GM23248 (cell line): Measurements from ENCODE around the gene ARHGEF37. TPM values are rescaled to one million over a fixed set of nuclear protein-coding genes. Genes with fewer than 3 reads are reported as not detected.

Source experiments
- DNase-seq: peaks from one replicate; pipeline ENCODE4 v3.0.0-alpha.2; 2015
- H2AFZ ChIP-seq: fragments of 200-600 bp; sonication (generic); 2 replicates; pipeline ENCODE4 v1.6.1; 2016; ENCODE audit warnings: antibody characterized with exemption
- H3F3A ChIP-seq: fragments of 200-600 bp; sonication (generic); 2 replicates; pipeline ENCODE4 v1.6.1; 2016; ENCODE audit warnings: mild to moderate bottlenecking, antibody characterized with exemption, mixed run types; ENCODE audit not compliant: insufficient read depth
- H3K27ac ChIP-seq: fragments of 200-600 bp; sonication (generic); 2 replicates; pipeline ENCODE4 v1.5.1; 2016; ENCODE audit warnings: mild to moderate bottlenecking
- H3K27me3 ChIP-seq: fragments of 200-600 bp; sonication (generic); replicated peaks from 2 replicates; pipeline ENCODE4 v1.6.1; 2016; ENCODE audit warnings: mild to moderate bottlenecking; ENCODE audit not compliant: insufficient read depth
- H3K36me3 ChIP-seq: fragments of 200-600 bp; sonication (generic); 2 replicates; pipeline ENCODE4 v1.6.1; 2016; ENCODE audit warnings: low read depth, mild to moderate bottlenecking
- H3K4me1 ChIP-seq: fragments of 200-600 bp; sonication (generic); 2 replicates; pipeline ENCODE4 v1.6.1; 2016; ENCODE audit warnings: mild to moderate bottlenecking; ENCODE audit not compliant: insufficient read depth
- H3K4me2 ChIP-seq: fragments of 200-600 bp; sonication (generic); one replicate; pipeline ENCODE4 v1.6.1; 2016; ENCODE audit warnings: mild to moderate bottlenecking; ENCODE audit not compliant: unreplicated experiment
- H3K4me3 ChIP-seq: fragments of 200-600 bp; sonication (generic); 2 replicates; pipeline ENCODE4 v1.5.1; 2016; ENCODE audit warnings: mild to moderate bottlenecking
- H3K79me2 ChIP-seq: fragments of 200-600 bp; sonication (generic); 2 replicates; pipeline ENCODE4 v1.6.1; 2016; ENCODE audit warnings: mild to moderate bottlenecking; ENCODE audit not compliant: insufficient read depth
- H3K9ac ChIP-seq: fragments of 200-600 bp; sonication (generic); 2 replicates; pipeline ENCODE4 v1.6.1; 2016; ENCODE audit warnings: mild to moderate bottlenecking
- H3K9me2 ChIP-seq: fragments of 200-600 bp; sonication (generic); 2 replicates; pipeline ENCODE4 v1.6.1; 2016; ENCODE audit warnings: mixed run types, mild to moderate bottlenecking, moderate library complexity; ENCODE audit not compliant: insufficient read depth
- H3K9me3 ChIP-seq: fragments of 200-600 bp; sonication (generic); one replicate; pipeline ENCODE4 v1.6.1; 2017; ENCODE audit warnings: low read depth
- H4K20me1 ChIP-seq: fragments of 200-600 bp; sonication (generic); 2 replicates; pipeline ENCODE4 v1.6.0; 2016; ENCODE audit not compliant: insufficient read depth
- EZH2 ChIP-seq: fragments of 200-600 bp; sonication (generic); IDR thresholded peaks from 2 replicates; pipeline ENCODE4 v1.6.1; 2018; ENCODE audit warnings: antibody characterized with exemption, mild to moderate bottlenecking; ENCODE audit not compliant: insufficient read depth, poor library complexity, severe bottlenecking
- EZH2phosphoT487 ChIP-seq: fragments of 200-600 bp; sonication (generic); IDR thresholded peaks from 2 replicates; pipeline ENCODE4 v1.6.1; 2018; ENCODE audit warnings: antibody characterized with exemption, moderate library complexity, mild to moderate bottlenecking, low read depth; ENCODE audit not compliant: insufficient read depth
- WGBS, 2 experiments: methylation state at CpG; one replicate each; pipeline ENCODE4 v1.1.6; 2015 to 2017; ENCODE audit warnings: low lambda C conversion rate in 2 of 2, low coverage in 1 of 2; ENCODE audit errors: missing lambda C conversion rate in 2 of 2; 5-methylcytosine and 5-hydroxymethylcytosine counted together
- in situ Hi-C: fragments of 300-500 bp; cut with MboI; formaldehyde crosslinking; loops from 2 replicates; pipeline ENCODE4 v1.15.0; 2020
- polyA plus RNA-seq: library from polyadenylated mRNA; unstranded; fragments of >200 nt; fragmentation: Nextera tagmentation; extraction: Ambion mirVana; gene quantifications from 2 replicates; pipeline ENCODE4 v1.2.1, GENCODE V29; 2016
- total RNA-seq: library from RNA; depleted of rRNA; stranded (reverse); fragments of >200 nt; shearing (Covaris generic); gene quantifications from 2 replicates; pipeline ENCODE4 v1.2.3, GENCODE V29; 2014

The ARHGEF37 gene
- total and polyA plus RNA-seq, 2 experiments from 2014 or later, result 0.51 to 0.97 TPM

DNA sequence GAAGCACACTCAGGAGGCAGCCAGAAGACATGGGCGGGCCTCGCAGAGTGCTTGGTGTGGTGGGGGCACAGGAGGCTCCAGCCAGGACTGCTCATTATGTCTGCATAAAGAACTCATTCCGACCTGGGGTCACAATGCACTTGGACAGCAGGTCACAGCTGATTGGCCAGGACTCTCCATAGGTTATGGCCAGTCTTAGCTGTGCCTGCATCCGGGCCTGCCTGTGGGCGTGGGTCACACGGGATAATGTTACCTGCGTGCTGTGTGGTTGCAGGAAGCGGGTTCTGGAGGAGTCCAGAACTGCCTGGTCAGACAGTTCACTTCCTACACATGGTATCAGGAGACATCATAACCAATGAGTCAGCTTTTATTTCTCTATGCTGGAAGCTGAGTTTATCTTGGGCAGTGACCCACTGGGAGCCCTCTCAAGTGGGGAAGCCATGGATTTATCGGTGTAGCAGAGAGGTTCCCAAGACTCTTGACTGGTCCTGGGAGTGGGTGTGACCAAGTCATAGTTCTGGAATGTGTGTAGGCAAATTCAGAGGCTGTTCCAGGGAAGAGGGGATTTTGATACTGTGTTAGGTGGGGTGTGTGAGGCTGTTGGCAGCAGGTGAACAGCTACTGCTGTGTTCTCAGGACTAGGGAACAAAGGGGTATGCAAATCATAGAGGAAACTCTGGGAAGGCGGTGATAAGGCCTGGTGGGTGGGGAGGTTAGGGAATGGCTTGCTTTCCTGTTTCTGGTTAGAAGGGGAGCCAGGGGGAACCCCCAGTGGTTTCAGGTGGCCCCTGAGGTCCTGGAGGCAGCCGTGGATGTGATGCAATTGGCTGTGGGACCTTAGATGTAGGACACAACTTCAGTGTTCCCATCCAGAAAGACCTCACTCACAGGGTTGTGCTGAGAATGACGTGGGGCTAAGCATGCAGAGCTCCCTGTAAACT, 51.3 kb downstream of the ARHGEF37 start:
- DNase-seq, result peak; percentile 82
- peaks cover 24% of the 10 kb centered on the region for H3F3A ChIP-seq
- peaks cover 14% of the 10 kb centered on the region for H3K4me1 ChIP-seq
- no peaks in the 10 kb centered on the region for H3K36me3 ChIP-seq
- no peaks in the 10 kb centered on the region for H3K9me2 ChIP-seq
- 64 to 74% methylated on average over 12 of the region's 12 CpGs for WGBS, 2 experiments
- no peaks in the 10 kb centered on the region for H3K79me2 ChIP-seq
- no peaks in the 10 kb centered on the region for H3K9me3 ChIP-seq
- H3K9ac ChIP-seq, result no peak overlapping the region
- H3K27ac ChIP-seq, result peak overlapping the region; percentile 10; the same call in 1 of the 2 replicates
- TF ChIP-seq EZH2 (no peak), EZH2phosphoT487 (no peak)
- H3K4me3 ChIP-seq, result no peak overlapping the region
- H3K4me2 ChIP-seq, result no peak overlapping the region
- no peaks in the 10 kb centered on the region for H3K27me3 ChIP-seq
- H2AFZ ChIP-seq, result no peak overlapping the region
- in situ Hi-C loops, result loop anchor here (10.0 kb wide), 1 partner anchor 332 kb away; the partner anchor contains the start of gene SLC26A2
- no peaks in the 10 kb centered on the region for H4K20me1 ChIP-seq

DNA sequence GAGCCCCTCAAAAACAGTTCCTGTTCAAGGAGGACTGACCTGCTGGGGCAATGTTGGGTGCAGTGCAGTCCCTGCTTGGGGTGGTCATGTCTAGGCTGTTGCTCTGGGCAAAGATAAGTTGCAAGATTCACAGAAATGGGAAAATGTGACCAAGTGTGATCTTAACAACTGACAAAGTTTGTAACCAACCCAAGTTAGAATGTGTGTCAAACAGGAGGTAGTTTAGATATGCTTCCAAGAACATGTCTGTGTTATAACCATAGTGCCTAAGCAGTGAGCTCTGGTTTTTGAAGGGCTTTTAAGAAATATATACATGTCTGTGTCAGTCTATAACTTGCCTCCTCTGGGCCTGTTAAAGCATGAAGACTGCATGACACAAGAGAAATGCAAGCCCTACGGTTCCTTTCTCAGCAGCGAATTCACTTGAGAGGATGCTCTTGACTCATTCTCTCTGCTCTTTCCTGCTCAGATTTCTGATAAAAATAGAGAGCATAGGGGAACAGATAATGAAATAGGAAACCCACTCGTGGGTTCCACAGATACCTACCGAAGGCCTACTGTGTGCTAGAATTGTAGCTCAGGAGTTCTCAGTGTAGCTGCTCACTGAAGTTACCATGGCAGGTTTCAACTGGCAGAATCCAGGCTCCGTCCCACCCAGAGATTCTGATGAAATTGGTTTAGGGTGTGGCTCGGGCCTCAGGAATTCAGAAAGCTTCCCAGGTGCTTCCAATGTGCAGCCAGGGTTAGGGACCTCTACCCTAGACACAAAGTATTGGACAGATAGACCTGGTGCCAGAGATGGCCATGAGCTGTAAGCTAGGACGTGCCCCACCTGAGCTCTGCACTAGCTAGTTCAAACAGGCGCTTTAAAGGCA, 52.4 kb downstream of the ARHGEF37 start:
- Histone ChIP-seq H2AFZ (no peak overlapping the region), H3K9me2 (no peaks in the 10 kb centered on the region), H3F3A (peaks cover 24% of the 10 kb centered on the region), H3K36me3 (no peaks in the 10 kb centered on the region), H3K27ac (no peak overlapping the region), H3K27me3 (no peaks in the 10 kb centered on the region), H4K20me1 (no peaks in the 10 kb centered on the region), H3K4me1 (peaks cover 14% of the 10 kb centered on the region), H3K9me3 (no peaks in the 10 kb centered on the region), H3K79me2 (no peaks in the 10 kb centered on the region), H3K4me3 (no peak overlapping the region), H3K9ac (no peak overlapping the region), H3K4me2 (no peak overlapping the region)
- WGBS, 2 experiments, result 76 to 78% methylated on average over 8 of the region's 8 CpGs
- TF ChIP-seq EZH2phosphoT487, result no peak
- TF ChIP-seq EZH2, result no peak
- DNase-seq, result peak; percentile 42
- in situ Hi-C loops, result loop anchor here (10.0 kb wide), 1 partner anchor 331 kb away; the partner anchor contains the start of gene SLC26A2

- H3K79me2 ChIP-seq, result no peaks in the 10 kb centered on the region
- no peaks in the 10 kb centered on the region for H3K27me3 ChIP-seq
- H3K9me2 ChIP-seq, result no peaks in the 10 kb centered on the region
- no peak overlapping the region for H3K4me3 ChIP-seq
- peaks cover 14% of the 10 kb centered on the region for H3K4me1 ChIP-seq
- H3K27ac ChIP-seq, result no peak overlapping the region
- peaks cover 24% of the 10 kb centered on the region for H3F3A ChIP-seq
- no peak overlapping the region for H3K9ac ChIP-seq
- H3K9me3 ChIP-seq, result no peaks in the 10 kb centered on the region
- H3K4me2 ChIP-seq, result no peak overlapping the region
- no peaks in the 10 kb centered on the region for H3K36me3 ChIP-seq
- H2AFZ ChIP-seq, result no peak overlapping the region
- no peaks in the 10 kb centered on the region for H4K20me1 ChIP-seq
- in situ Hi-C loops, result loop anchor here (5.0 to 10.0 kb wide), 2 partner anchors 192 to 329 kb away; partner anchors contain the start of gene SLC26A2
- no peak for TF ChIP-seq EZH2phosphoT487
- no peak for TF ChIP-seq EZH2
- WGBS, 2 experiments, result 62 to 64% methylated on average over 2 of the region's 2 CpGs
- DNase-seq, result peak; percentile 71
Observed at GRCh38 chr5:149635394-149635793, 54.1 kb downstream of the ARHGEF37 start.

DNA sequence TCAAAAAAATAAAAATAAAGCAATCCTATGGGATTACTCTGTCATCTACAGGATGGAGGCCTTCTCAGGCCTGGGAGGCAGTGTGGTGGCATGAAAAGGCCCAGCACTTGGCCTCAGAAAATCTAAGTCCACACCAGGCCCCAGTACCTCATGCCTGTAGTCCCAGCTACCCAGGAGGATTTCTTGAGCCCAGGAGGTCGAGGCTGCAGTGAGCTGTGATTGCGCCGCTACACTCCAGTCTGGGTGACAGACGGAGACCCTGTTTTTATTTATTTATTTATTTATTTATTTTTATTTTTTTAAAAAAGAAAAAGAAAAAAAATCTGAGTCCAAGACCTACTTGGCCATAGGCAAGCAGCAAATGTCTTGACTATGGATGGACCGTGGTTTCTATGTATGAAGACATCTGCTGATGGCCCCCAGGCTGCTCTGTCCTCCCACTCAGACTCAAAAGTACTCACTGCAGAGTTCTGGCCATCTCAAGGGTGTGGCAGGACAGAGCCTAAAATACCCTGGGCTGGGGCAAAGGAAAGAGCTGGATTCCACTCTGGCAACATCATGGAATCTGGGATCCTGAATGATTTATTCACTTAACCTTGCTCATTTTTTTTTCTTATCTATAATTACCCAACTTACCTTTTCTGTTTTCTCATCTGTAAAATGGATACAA, 55.0 kb downstream of the ARHGEF37 start:
- peaks cover 23% of the 10 kb centered on the region for H3F3A ChIP-seq
- no peaks in the 10 kb centered on the region for H4K20me1 ChIP-seq
- in situ Hi-C loops, result loop anchor here (5.0 to 10.0 kb wide), 2 partner anchors 191 to 328 kb away; partner anchors contain the start of gene SLC26A2
- no peak overlapping the region for H3K4me2 ChIP-seq
- peak; percentile 10 for DNase-seq
- no peaks in the 10 kb centered on the region for H3K9me3 ChIP-seq
- no peak overlapping the region for H3K4me3 ChIP-seq
- WGBS, 2 experiments, result 94 to 95% methylated on average over 5 of the region's 5 CpGs
- no peak overlapping the region for H3K27ac ChIP-seq
- no peaks in the 10 kb centered on the region for H3K79me2 ChIP-seq
- no peaks in the 10 kb centered on the region for H3K9me2 ChIP-seq
- no peak overlapping the region for H2AFZ ChIP-seq
- H3K4me1 ChIP-seq, result peaks cover 14% of the 10 kb centered on the region
- H3K27me3 ChIP-seq, result no peaks in the 10 kb centered on the region
- H3K9ac ChIP-seq, result no peak overlapping the region
- no peaks in the 10 kb centered on the region for H3K36me3 ChIP-seq
- TF ChIP-seq EZH2phosphoT487 (no peak), EZH2 (no peak)
